Prostate gland (tissue), 2 donors: Measurements from ENCODE around the gene RPL32.

Source experiments
- POLR2A ChIP-seq: fragments of 450-650 bp; IDR thresholded peaks from one replicate; pipeline ENCODE4 v1.6.1; 2016; ENCODE audit warnings: antibody characterized with exemption, mild to moderate bottlenecking
- POLR2AphosphoS5 ChIP-seq: sonication (generic); formaldehyde crosslinking; IDR thresholded peaks from one replicate; pipeline ENCODE4 v1.6.1; 2017; ENCODE audit warnings: antibody characterized with exemption
- TF ChIP-seq, protein P1 (sequence below), 4 experiments: fragments of 200-600 bp in 2 of 4; fragments of 450-650 bp in 2 of 4; sonication (generic) in 2 of 4; IDR thresholded peaks; 1 replicate in 3 of 4; 2 replicates in 1 of 4; pipeline ENCODE4 v1.5.1; 2016 to 2019; ENCODE audit warnings: antibody characterized with exemption in 4 of 4, mild to moderate bottlenecking in 2 of 4, moderate library complexity in 2 of 4

DNA sequence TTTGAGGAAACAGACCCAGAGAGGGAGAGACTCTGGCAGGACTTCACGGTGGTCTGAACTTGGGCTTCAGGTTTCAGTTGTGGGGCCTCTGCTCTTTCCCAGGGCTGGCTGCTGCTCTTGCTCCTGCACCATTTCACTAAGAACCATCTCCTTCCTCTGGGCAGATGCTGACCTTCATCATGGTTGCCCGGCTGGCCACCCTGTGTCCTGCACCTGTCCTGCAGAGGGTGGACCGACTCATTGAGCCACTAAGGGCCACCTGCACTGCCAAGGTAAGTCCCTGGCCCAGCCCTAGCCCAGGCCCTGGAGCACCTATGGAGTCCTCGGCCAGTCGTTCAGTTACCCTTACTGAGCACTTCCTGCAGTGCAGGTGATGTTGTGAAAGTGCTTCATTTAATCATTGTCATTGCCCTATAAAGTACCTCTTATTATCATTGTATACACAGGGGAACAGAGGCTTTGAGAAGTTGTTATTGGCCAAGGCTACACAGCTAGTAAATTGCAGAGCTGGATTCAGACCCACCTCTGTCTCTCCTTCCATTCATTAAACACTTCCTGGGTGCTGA lies 10.0 kb downstream of the RPL32 start:
- TF ChIP-seq, protein P1, sequence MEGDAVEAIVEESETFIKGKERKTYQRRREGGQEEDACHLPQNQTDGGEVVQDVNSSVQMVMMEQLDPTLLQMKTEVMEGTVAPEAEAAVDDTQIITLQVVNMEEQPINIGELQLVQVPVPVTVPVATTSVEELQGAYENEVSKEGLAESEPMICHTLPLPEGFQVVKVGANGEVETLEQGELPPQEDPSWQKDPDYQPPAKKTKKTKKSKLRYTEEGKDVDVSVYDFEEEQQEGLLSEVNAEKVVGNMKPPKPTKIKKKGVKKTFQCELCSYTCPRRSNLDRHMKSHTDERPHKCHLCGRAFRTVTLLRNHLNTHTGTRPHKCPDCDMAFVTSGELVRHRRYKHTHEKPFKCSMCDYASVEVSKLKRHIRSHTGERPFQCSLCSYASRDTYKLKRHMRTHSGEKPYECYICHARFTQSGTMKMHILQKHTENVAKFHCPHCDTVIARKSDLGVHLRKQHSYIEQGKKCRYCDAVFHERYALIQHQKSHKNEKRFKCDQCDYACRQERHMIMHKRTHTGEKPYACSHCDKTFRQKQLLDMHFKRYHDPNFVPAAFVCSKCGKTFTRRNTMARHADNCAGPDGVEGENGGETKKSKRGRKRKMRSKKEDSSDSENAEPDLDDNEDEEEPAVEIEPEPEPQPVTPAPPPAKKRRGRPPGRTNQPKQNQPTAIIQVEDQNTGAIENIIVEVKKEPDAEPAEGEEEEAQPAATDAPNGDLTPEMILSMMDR (IDR thresholded peaks at IDR 0.05): no peak
- TF ChIP-seq POLR2A: no peak
- no peak for TF ChIP-seq POLR2AphosphoS5
